ENCODE data around the gene B3GALT6. TPM values are rescaled to one million over a fixed set of nuclear protein-coding genes. Genes with fewer than 3 reads are reported as not detected.
"Not testable (repeated sequence)": the region's sequence is repeated elsewhere in the genome, so short reads cannot be mapped to it uniquely, and the experiment has no call there.

Gene B3GALT6
- total RNA-seq, 4 donors from 2014 or later, result 8.5 to 32.8 (median 20.6) TPM

- in situ Hi-C loops (cut with MboI; ENCODE audit: low sequenced_read_pairs in 4 of 4) (no loop called here), intact Hi-C loops (cut with DNase I; ENCODE audit: low total_unique reads) (no loop called here)
- TF ChIP-seq POLR2A (IDR thresholded peaks at IDR 0.05), result no peak
- TF ChIP-seq, protein P1, sequence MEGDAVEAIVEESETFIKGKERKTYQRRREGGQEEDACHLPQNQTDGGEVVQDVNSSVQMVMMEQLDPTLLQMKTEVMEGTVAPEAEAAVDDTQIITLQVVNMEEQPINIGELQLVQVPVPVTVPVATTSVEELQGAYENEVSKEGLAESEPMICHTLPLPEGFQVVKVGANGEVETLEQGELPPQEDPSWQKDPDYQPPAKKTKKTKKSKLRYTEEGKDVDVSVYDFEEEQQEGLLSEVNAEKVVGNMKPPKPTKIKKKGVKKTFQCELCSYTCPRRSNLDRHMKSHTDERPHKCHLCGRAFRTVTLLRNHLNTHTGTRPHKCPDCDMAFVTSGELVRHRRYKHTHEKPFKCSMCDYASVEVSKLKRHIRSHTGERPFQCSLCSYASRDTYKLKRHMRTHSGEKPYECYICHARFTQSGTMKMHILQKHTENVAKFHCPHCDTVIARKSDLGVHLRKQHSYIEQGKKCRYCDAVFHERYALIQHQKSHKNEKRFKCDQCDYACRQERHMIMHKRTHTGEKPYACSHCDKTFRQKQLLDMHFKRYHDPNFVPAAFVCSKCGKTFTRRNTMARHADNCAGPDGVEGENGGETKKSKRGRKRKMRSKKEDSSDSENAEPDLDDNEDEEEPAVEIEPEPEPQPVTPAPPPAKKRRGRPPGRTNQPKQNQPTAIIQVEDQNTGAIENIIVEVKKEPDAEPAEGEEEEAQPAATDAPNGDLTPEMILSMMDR (IDR thresholded peaks at IDR 0.05 in 4 of 5, conservative IDR thresholded peaks at IDR 0.05 in 1 of 5), result no peak
- H3K9me3 ChIP-seq, result no peaks in the 10 kb centered on the region
- H3K27ac ChIP-seq, result no peak within 1 kb of the TSS
- no peaks in the 10 kb centered on the region for H3K4me1 ChIP-seq
- H3K36me3 ChIP-seq, result no peaks in the 10 kb centered on the region
- DNase-seq (no peak), ATAC-seq (no peak)
- no peak within 1 kb of the TSS for H3K4me3 ChIP-seq
- H3K27me3 ChIP-seq, result peaks cover 16 to 24% (median 21%) of the 10 kb centered on the region in 3 donors
Measured at GRCh38 chr1:1246577-1247340, 14.7 kb downstream of the B3GALT6 start, which contains the start of gene C1QTNF12. C1QTNF12 (minus strand) TSS chr1:1246722; CDS start chr1:1246690, 32 bp downstream.

GRCh38 chr1:1247341-1247913, 15.4 kb downstream of the B3GALT6 start:
- no peak overlapping the region for H3K27ac ChIP-seq
- ATAC-seq (no peak), DNase-seq (no peak)
- H3K36me3 ChIP-seq, result no peaks in the 10 kb centered on the region
- peaks cover 16 to 24% (median 21%) of the 10 kb centered on the region in 3 donors for H3K27me3 ChIP-seq
- in situ Hi-C loops (cut with MboI; ENCODE audit: low sequenced_read_pairs in 4 of 4), result no loop called here
- no peaks in the 10 kb centered on the region for H3K9me3 ChIP-seq
- H3K4me1 ChIP-seq, result no peaks in the 10 kb centered on the region
- no peak overlapping the region for H3K4me3 ChIP-seq
- no peak for TF ChIP-seq POLR2A (IDR thresholded peaks at IDR 0.05)
- TF ChIP-seq, protein P1 (IDR thresholded peaks at IDR 0.05 in 4 of 5, conservative IDR thresholded peaks at IDR 0.05 in 1 of 5), result no peak
- intact Hi-C loops (cut with DNase I; ENCODE audit: low total_unique reads), result no loop called here

DNA sequence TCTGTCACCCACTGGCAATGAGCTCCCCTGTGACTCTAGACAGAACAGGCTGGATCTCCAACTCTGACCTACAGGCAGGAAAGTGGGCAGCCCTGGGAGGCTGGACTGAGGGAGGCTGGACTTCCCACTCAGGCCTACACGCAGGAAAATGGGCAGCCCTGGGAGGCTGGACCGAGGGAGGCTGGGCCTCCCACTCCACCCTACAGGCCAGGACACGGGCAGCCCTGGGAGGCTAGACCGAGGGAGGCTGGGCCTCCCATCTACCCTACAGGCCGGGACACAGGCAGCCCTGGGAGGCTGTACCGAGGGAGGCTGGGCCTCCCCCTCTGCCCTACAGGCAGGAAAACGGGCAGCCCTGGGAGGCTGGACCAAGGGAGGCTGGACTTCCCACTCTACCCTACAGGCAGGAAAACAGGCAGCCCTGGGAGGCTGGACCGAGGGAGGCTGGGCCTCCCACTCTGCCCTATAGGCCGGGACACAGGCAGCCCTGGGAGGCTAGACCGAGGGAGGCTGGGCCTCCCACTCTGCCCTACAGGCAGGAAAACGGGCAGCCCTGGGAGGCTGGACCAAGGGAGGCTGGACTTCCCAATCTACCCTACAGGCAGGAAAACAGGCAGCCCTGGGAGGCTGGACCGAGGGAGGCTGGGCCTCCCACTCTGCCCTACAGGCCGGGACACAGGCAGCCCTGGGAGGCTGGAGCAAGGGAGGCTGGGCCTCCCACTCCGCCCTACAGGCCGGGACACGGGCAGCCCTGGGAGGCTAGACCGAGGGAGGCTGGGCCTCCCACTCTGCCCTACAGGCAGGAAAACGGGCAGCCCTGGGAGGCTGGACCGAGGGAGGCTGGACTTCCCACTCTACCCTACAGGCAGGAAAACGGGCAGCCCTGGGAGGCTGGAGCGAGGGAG, 16.2 kb downstream of the B3GALT6 start:
- intact Hi-C loops (cut with DNase I; ENCODE audit: low total_unique reads); H3K4me1 ChIP-seq; H3K9me3 ChIP-seq; ATAC-seq; H3K36me3 ChIP-seq; H3K4me3 ChIP-seq; in situ Hi-C loops (cut with MboI; ENCODE audit: low sequenced_read_pairs in 4 of 4); H3K27ac ChIP-seq; DNase-seq: not testable (repeated sequence)
- peaks cover 16 to 24% (median 21%) of the 10 kb centered on the region in 3 donors for H3K27me3 ChIP-seq

DNA sequence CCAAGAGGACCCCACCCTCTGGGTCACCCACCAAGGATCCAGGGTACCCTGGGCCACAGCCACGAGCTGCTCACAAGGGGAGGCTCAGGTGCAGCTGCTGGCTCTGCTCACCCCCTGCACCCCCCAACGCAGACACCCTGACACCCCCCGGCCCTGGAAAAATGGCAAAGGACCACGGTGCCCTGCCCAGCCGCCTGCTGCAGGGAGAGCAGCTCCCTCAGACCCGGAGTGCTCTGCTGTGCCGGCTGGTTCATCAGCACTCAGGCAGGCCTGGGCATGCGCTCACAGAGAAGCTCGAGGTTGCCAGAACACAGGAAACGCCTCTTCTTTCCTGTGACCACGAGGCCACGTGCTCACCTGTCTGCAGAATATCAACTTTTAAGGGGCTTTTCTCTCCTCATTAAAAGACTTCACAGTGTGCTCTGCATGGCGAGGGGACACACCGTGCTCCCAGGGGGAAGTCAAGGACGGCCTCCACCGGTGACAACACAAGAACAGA, 18.8 kb downstream of the B3GALT6 start:
- intact Hi-C loops (cut with DNase I; ENCODE audit: low total_unique reads), result no loop called here
- DNase-seq (no peak), ATAC-seq (no peak)
- Histone ChIP-seq H3K4me1 (no peaks in the 10 kb centered on the region), H3K27me3 (peaks cover 10 to 17% (median 13%) of the 10 kb centered on the region in 3 donors), H3K4me3 (no peak overlapping the region), H3K27ac (no peak overlapping the region), H3K9me3 (no peaks in the 10 kb centered on the region), H3K36me3 (peaks cover 0 to 20% of the 10 kb centered on the region in 2 donors)
- in situ Hi-C loops (cut with MboI; ENCODE audit: low sequenced_read_pairs in 4 of 4), result loop anchor here in 2 of 4 donors (25.0 kb wide), 2 partner anchors 114 to 139 kb away; partner anchors contain the start of gene C1orf159 (in 1 of the 2)
- no peak for TF ChIP-seq POLR2A (IDR thresholded peaks at IDR 0.05)
- TF ChIP-seq, protein P1 (IDR thresholded peaks at IDR 0.05 in 4 of 5, conservative IDR thresholded peaks at IDR 0.05 in 1 of 5), result no peak
